NT2/D1 (cell line): ENCODE data around the gene ZNF592.

Source experiments
- DNase-seq: peaks from one replicate; pipeline ENCODE4 v3.0.0-alpha.2; 2011; ENCODE audit warnings: low read depth, low spot score
- H3K27me3 ChIP-seq: 2 replicates; pipeline ENCODE4 v1.6.0; 2011; ENCODE audit warnings: mild to moderate bottlenecking; ENCODE audit not compliant: insufficient read length, insufficient read depth
- H3K36me3 ChIP-seq: 2 replicates; pipeline ENCODE4 v1.6.1; 2011; ENCODE audit warnings: mild to moderate bottlenecking, low read length, mixed read lengths; ENCODE audit not compliant: insufficient read depth, insufficient read length
- H3K4me1 ChIP-seq: 2 replicates; pipeline ENCODE4 v1.5.1; 2011; ENCODE audit not compliant: insufficient read depth, insufficient read length
- H3K4me3 ChIP-seq: 2 replicates; pipeline ENCODE4 v1.5.1; 2011; ENCODE audit warnings: low read depth; ENCODE audit not compliant: insufficient read length
- H3K9ac ChIP-seq: 2 replicates; pipeline ENCODE4 v1.6.0; 2011; ENCODE audit warnings: low read depth; ENCODE audit not compliant: insufficient read length
- H3K9me3 ChIP-seq: 2 replicates; pipeline ENCODE4 v1.5.1; 2011; ENCODE audit warnings: mild to moderate bottlenecking, low read length; ENCODE audit not compliant: insufficient read depth
- SUZ12 ChIP-seq: IDR thresholded peaks from 2 replicates; pipeline ENCODE4 v1.6.1; 2011; ENCODE audit not compliant: insufficient read length, insufficient read depth; ENCODE audit errors: extremely low read depth
- YY1 ChIP-seq: IDR thresholded peaks from 2 replicates; pipeline ENCODE4 v1.6.1; 2011; ENCODE audit not compliant: insufficient read length, insufficient read depth
- ZNF274 ChIP-seq: IDR thresholded peaks from 2 replicates; pipeline ENCODE4 v1.6.1; 2011; ENCODE audit warnings: mild to moderate bottlenecking, low read depth, low read length

The ZNF592 gene

GRCh38 chr15:84775867-84776449, 27.6 kb downstream of the ZNF592 start:
- TF ChIP-seq SUZ12 (no peak), YY1 (no peak), ZNF274 (no peak)
- no peak for DNase-seq
- H3K36me3 ChIP-seq = peaks cover 38% of the 10 kb centered on the region

DNA sequence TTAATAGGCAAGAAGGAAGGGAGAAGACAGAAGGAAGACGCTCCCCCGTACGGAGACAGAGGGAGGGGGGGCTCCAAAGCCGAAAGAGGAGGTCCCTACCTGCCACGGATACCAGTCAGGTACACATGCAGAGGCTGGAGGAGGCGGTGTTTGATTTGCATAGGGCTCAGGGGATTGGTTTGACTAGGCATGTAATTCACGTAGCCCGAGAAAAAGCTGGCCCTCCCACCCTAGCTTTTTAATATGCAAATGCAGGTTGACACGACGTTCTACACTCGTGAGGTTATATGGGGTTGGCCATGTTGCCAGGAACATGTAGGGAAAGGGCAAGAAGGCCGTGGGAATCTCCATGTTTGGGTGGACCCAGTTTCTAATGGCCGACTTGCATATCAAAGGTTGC, 29.8 kb downstream of the ZNF592 start:
- peaks cover 43% of the 10 kb centered on the region for H3K36me3 ChIP-seq

More at GRCh38 chr15:84775867-84776449, 27.6 kb downstream of the ZNF592 start:
- Histone ChIP-seq H3K9ac (no peak overlapping the region), H3K4me3 (no peak overlapping the region), H3K9me3 (no peaks in the 10 kb centered on the region), H3K27me3 (no peaks in the 10 kb centered on the region), H3K4me1 (no peaks in the 10 kb centered on the region)

DNA sequence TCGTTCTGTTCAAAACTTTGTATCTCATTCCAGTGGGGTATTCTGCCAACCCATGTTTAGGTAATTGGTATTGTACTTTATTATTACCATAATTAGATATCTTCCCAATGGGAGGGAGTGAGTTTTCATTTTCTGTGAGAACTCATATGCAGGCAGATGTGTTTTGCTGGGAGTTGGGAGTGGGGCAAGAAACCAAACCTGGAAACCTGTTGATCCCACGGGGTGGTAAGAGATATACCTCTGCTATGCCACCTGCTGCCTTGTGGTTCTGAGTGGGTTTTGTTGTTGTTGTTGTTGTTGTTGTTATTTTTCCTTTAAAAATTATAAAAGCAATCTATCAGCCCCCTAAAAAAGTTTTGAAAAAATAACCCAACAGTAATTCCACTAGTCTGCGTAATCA, 32.1 kb downstream of the ZNF592 start:
- TF ChIP-seq ZNF274 (no peak), YY1 (no peak), SUZ12 (no peak)
- no peak overlapping the region for H3K9ac ChIP-seq
- no peaks in the 10 kb centered on the region for H3K27me3 ChIP-seq
- no peak overlapping the region for H3K4me3 ChIP-seq
- peaks cover 58% of the 10 kb centered on the region for H3K36me3 ChIP-seq
- DNase-seq = no peak
- H3K4me1 ChIP-seq = peaks cover 12% of the 10 kb centered on the region
- H3K9me3 ChIP-seq = no peaks in the 10 kb centered on the region

More for the DNA sequence above, 29.8 kb downstream of the ZNF592 start:
- Histone ChIP-seq H3K9ac (no peak overlapping the region), H3K4me1 (peaks cover under 1% of the 10 kb centered on the region), H3K9me3 (no peaks in the 10 kb centered on the region), H3K27me3 (no peaks in the 10 kb centered on the region), H3K4me3 (no peak overlapping the region)
- TF ChIP-seq YY1 (no peak), ZNF274 (no peak), SUZ12 (no peak)
- peak; percentile 22 for DNase-seq

DNA sequence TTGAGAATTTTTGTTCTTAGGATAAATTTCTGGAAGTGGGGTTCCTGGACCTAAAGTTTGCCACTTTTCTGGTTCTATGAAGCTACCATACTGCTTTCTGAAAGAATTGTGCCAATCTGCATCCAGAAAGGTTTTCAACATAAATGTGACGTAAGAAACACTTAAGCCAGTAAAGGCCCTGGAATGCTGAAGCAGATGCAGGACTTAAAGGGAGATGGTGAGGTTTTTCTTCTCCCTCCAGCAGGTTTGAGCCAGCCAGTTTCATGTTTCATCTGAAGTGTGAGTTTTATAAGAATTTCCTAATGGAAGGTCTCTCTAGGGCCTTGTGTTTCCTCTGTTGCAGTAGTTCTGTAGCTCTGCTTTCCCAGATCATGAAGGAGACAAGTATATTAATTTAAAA, 33.1 kb downstream of the ZNF592 start:
- DNase-seq = no peak
- no peak for TF ChIP-seq ZNF274
- TF ChIP-seq SUZ12 = no peak
- TF ChIP-seq YY1 = no peak
- H3K4me3 ChIP-seq = no peak overlapping the region
- peaks cover 12% of the 10 kb centered on the region for H3K4me1 ChIP-seq
- no peaks in the 10 kb centered on the region for H3K27me3 ChIP-seq
- no peak overlapping the region for H3K9ac ChIP-seq
- H3K9me3 ChIP-seq = no peaks in the 10 kb centered on the region
- H3K36me3 ChIP-seq = peaks cover 64% of the 10 kb centered on the region

DNA sequence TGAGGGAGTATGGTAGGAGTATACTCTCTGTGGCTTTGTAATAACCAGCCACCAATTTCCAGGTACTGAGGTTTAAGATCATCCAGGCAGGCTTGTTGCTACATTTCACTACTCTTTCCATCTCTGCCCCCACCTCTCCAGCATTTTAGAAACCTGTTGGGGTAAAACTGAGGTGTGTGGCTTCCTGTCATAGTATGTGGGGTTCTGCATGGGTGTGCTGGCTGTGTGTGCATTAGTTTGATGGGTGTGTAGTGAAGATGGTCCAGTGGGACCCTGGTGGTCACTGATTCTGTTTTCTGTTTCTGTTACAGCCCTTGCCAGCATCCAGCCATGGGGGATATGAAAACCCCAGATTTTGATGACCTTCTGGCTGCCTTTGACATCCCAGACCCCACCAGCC, 34.0 kb downstream of the ZNF592 start:
- no peak overlapping the region for H3K9ac ChIP-seq
- H3K36me3 ChIP-seq = peaks cover 71% of the 10 kb centered on the region
- H3K27me3 ChIP-seq = no peaks in the 10 kb centered on the region
- TF ChIP-seq ZNF274 (no peak), YY1 (no peak), SUZ12 (no peak)
- no peak overlapping the region for H3K4me3 ChIP-seq
- no peak for DNase-seq
- H3K9me3 ChIP-seq = no peaks in the 10 kb centered on the region
- H3K4me1 ChIP-seq = peaks cover 12% of the 10 kb centered on the region

DNA sequence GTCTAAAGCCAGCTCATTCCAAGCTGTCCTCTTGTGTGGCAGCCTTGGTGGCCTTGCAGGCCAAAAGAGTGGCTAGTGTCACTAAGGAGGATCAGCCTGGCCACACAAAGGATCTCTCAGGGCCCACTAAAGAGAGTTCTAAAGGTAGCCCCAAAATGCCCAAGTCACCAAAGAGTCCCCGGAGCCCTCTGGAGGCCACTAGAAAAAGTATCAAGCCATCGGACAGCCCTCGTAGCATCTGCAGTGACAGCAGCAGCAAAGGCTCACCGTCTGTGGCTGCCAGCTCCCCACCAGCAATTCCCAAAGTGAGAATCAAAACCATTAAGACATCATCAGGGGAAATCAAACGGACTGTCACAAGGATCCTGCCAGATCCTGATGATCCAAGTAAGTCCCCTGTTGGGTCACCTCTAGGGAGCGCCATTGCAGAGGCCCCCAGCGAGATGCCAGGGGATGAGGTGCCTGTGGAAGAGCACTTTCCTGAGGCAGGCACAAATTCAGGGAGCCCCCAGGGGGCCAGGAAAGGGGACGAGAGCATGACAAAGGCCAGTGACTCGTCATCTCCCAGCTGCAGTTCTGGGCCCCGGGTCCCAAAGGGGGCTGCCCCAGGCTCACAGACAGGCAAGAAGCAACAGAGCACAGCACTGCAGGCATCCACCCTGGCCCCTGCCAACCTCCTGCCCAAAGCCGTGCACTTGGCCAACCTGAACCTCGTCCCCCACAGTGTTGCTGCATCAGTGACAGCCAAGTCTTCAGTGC, 35.3 kb downstream of the ZNF592 start:
- H3K27me3 ChIP-seq = no peaks in the 10 kb centered on the region
- no peak overlapping the region for H3K4me3 ChIP-seq
- H3K4me1 ChIP-seq = peaks cover 12% of the 10 kb centered on the region
- peaks cover 67% of the 10 kb centered on the region for H3K36me3 ChIP-seq
- TF ChIP-seq YY1 = no peak
- no peak for TF ChIP-seq SUZ12
- no peak for TF ChIP-seq ZNF274
- H3K9me3 ChIP-seq = no peaks in the 10 kb centered on the region
- H3K9ac ChIP-seq = no peak overlapping the region
- no peak for DNase-seq

- H3K9ac ChIP-seq = no peak overlapping the region
- H3K4me3 ChIP-seq = no peak overlapping the region
Measured at GRCh38 chr15:84784262-84784661, 35.9 kb downstream of the ZNF592 start.

More at GRCh38 chr15:84784262-84784661, 35.9 kb downstream of the ZNF592 start:
- no peak for DNase-seq
- no peaks in the 10 kb centered on the region for H3K27me3 ChIP-seq
- peaks cover 12% of the 10 kb centered on the region for H3K4me1 ChIP-seq
- peaks cover 64% of the 10 kb centered on the region for H3K36me3 ChIP-seq
- TF ChIP-seq SUZ12 = no peak
- TF ChIP-seq YY1 = no peak
- TF ChIP-seq ZNF274 = no peak
- H3K9me3 ChIP-seq = no peaks in the 10 kb centered on the region
